Activated T-cell treated with anti-CD3 and anti-CD28 coated beads, Interleukin-2, amount 50 U/mL, for 1 hour (primary cell): ENCODE measurements around the gene CAB39L.
A peak's percentile ranks its signal among the peaks of the same experiment; 100 is the strongest.
"Not testable (repeated sequence)": the region's sequence is repeated elsewhere in the genome, so short reads cannot be mapped to it uniquely, and the experiment has no call there.

Experiments used
- DNase-seq: peaks from one replicate; pipeline ENCODE4 v3.0.0-alpha.2; 2020

The CAB39L gene

GRCh38 chr13:49305792-49306425, 138.0 kb downstream of the CAB39L start:
- no peak for DNase-seq

GRCh38 chr13:49304763-49305700, 138.8 kb downstream of the CAB39L start:
- no peak for DNase-seq

- no peak for DNase-seq
These were observed 139.5 kb downstream of the CAB39L start for GRCh38 chr13:49304356-49304755.

- DNase-seq: no peak
These were observed 140.2 kb downstream of the CAB39L start for GRCh38 chr13:49303533-49304252.

GRCh38 chr13:49302817-49303216, 141.0 kb downstream of the CAB39L start:
- no peak for DNase-seq

GRCh38 chr13:49302222-49302621, 141.6 kb downstream of the CAB39L start:
- no peak for DNase-seq

GRCh38 chr13:49300739-49301589, 142.9 kb downstream of the CAB39L start:
- peak; percentile 59 for DNase-seq

- no peak for DNase-seq
These were observed 143.6 kb downstream of the CAB39L start for GRCh38 chr13:49300276-49300675.

GRCh38 chr13:49298903-49299605, 144.8 kb downstream of the CAB39L start:
- no peak for DNase-seq

GRCh38 chr13:49298416-49298815, 145.4 kb downstream of the CAB39L start:
- no peak for DNase-seq

- no peak for DNase-seq
These were observed 146.5 kb downstream of the CAB39L start for GRCh38 chr13:49297338-49297737.

GRCh38 chr13:49296659-49297058, 147.2 kb downstream of the CAB39L start:
- no peak for DNase-seq

GRCh38 chr13:49295244-49295643, 148.6 kb downstream of the CAB39L start:
- no peak for DNase-seq

- not testable (repeated sequence) for DNase-seq
These were observed 149.1 kb downstream of the CAB39L start for GRCh38 chr13:49294723-49295122.

GRCh38 chr13:49292742-49293486, 150.9 kb downstream of the CAB39L start:
- DNase-seq: no peak

- no peak for DNase-seq
These were observed 155.4 kb downstream of the CAB39L start for GRCh38 chr13:49288458-49288857.

GRCh38 chr13:49287995-49288394, 155.9 kb downstream of the CAB39L start:
- no peak for DNase-seq

- no peak for DNase-seq
These were observed 164.0 kb downstream of the CAB39L start for GRCh38 chr13:49279885-49280284.

GRCh38 chr13:49279112-49279511, 164.8 kb downstream of the CAB39L start:
- DNase-seq: no peak

GRCh38 chr13:49278211-49278610, 165.7 kb downstream of the CAB39L start:
- DNase-seq: no peak

- DNase-seq: no peak
These were observed 171.6 kb downstream of the CAB39L start for GRCh38 chr13:49272296-49272695.
